OCI-LY1 (cell line): ENCODE results near the gene CST4.

Experiments used
- H2AFZ ChIP-seq: fragments of 200-600 bp; sonication (generic), shearing (Covaris generic); 2 replicates; pipeline ENCODE4 v1.6.0; 2014; ENCODE audit warnings: antibody characterized with exemption, mild to moderate bottlenecking, low read length
- H3F3A ChIP-seq: fragments of 200-600 bp; sonication (generic), shearing (Covaris generic); 2 replicates; pipeline ENCODE4 v1.6.0; 2014; ENCODE audit warnings: mild to moderate bottlenecking, antibody characterized with exemption, low read length, moderate library complexity; ENCODE audit not compliant: insufficient read depth
- H3K27ac ChIP-seq: fragments of 200-600 bp; sonication (generic); 2 replicates; pipeline ENCODE4 v1.5.1; 2014; ENCODE audit warnings: low read length, mixed run types, mild to moderate bottlenecking, low read depth; ENCODE audit not compliant: poor library complexity, severe bottlenecking
- H3K27me3 ChIP-seq: fragments of 200-600 bp; sonication (generic); 2 replicates; pipeline ENCODE4 v1.6.0; 2014; ENCODE audit warnings: antibody characterized with exemption, mild to moderate bottlenecking, low read length, moderate library complexity; ENCODE audit not compliant: insufficient read depth
- H3K36me3 ChIP-seq: fragments of 200-600 bp; sonication (generic); 2 replicates; pipeline ENCODE4 v1.6.1; 2014; ENCODE audit warnings: mild to moderate bottlenecking, antibody characterized with exemption, low read length, moderate library complexity, mixed read lengths; ENCODE audit not compliant: insufficient read depth
- H3K4me1 ChIP-seq: fragments of 200-600 bp; sonication (generic); 2 replicates; pipeline ENCODE4 v1.5.1; 2014; ENCODE audit warnings: mild to moderate bottlenecking, low read length, moderate library complexity; ENCODE audit not compliant: insufficient read depth, severe bottlenecking
- H3K4me2 ChIP-seq: fragments of 200-600 bp; sonication (generic), shearing (Covaris generic); 2 replicates; pipeline ENCODE4 v1.6.1; 2014; ENCODE audit warnings: low read length
- H3K4me3 ChIP-seq: fragments of 200-600 bp; sonication (generic); 2 replicates; pipeline ENCODE4 v1.5.1; 2014; ENCODE audit warnings: low read length, low read depth, mild to moderate bottlenecking, mixed read lengths; ENCODE audit not compliant: poor library complexity, severe bottlenecking
- H3K79me2 ChIP-seq: fragments of 200-600 bp; shearing (Covaris generic); 2 replicates; pipeline ENCODE4 v1.6.1; 2016; ENCODE audit warnings: mixed run types, low read length, mixed read lengths; ENCODE audit not compliant: insufficient read depth
- H3K9ac ChIP-seq: fragments of 200-600 bp; sonication (generic), shearing (Covaris generic); 2 replicates; pipeline ENCODE4 v1.6.1; 2014; ENCODE audit warnings: mild to moderate bottlenecking, low read length, mixed read lengths
- H3K9me2 ChIP-seq: fragments of 200-600 bp; sonication (generic), shearing (Covaris generic); 2 replicates; pipeline ENCODE4 v1.6.1; 2014; ENCODE audit warnings: low read depth, mild to moderate bottlenecking, low read length, mixed read lengths
- H3K9me3 ChIP-seq: fragments of 200-600 bp; shearing (Covaris generic); 2 replicates; pipeline ENCODE4 v1.6.1; 2014; ENCODE audit warnings: low read length, mixed read lengths
- H4K20me1 ChIP-seq: fragments of 200-600 bp; sonication (generic), shearing (Covaris generic); 2 replicates; pipeline ENCODE4 v1.6.0; 2016; ENCODE audit warnings: mild to moderate bottlenecking, low read length; ENCODE audit not compliant: insufficient read depth
- CTCF ChIP-seq: fragments of 200-600 bp; sonication (generic), shearing (Covaris generic); IDR thresholded peaks from 2 replicates; pipeline ENCODE4 v1.5.1; 2017; ENCODE audit warnings: mild to moderate bottlenecking, antibody characterized with exemption, low read length, moderate library complexity, mixed read lengths
- EZH2 ChIP-seq: fragments of 200-600 bp; sonication (generic), shearing (Covaris generic); IDR thresholded peaks from 2 replicates; pipeline ENCODE4 v1.8.0; 2017; ENCODE audit warnings: borderline replicate concordance, mixed run types, mild to moderate bottlenecking, antibody characterized with exemption, low read length, moderate library complexity, mixed read lengths

The CST4 gene

GRCh38 chr20:23671479-23671878 is 17.4 kb downstream of the CST4 start:
- H3K36me3 ChIP-seq: no peaks in the 10 kb centered on the region
- TF ChIP-seq EZH2 (no peak), CTCF (no peak)
- no peaks in the 10 kb centered on the region for H3K9me2 ChIP-seq
- no peaks in the 10 kb centered on the region for H3K9me3 ChIP-seq
- no peak overlapping the region for H2AFZ ChIP-seq
- no peak overlapping the region for H3K4me2 ChIP-seq
- no peaks in the 10 kb centered on the region for H3K27me3 ChIP-seq
- no peaks in the 10 kb centered on the region for H4K20me1 ChIP-seq
- no peak overlapping the region for H3K27ac ChIP-seq
- no peak overlapping the region for H3K4me3 ChIP-seq
- no peak overlapping the region for H3K9ac ChIP-seq
- no peaks in the 10 kb centered on the region for H3K79me2 ChIP-seq
- H3K4me1 ChIP-seq: no peaks in the 10 kb centered on the region
- H3F3A ChIP-seq: no peaks in the 10 kb centered on the region

- Histone ChIP-seq H3K36me3 (no peaks in the 10 kb centered on the region), H3K4me1 (no peaks in the 10 kb centered on the region), H3F3A (no peaks in the 10 kb centered on the region), H3K4me3 (no peak overlapping the region), H3K9ac (no peak overlapping the region), H3K27ac (no peak overlapping the region), H3K9me3 (no peaks in the 10 kb centered on the region), H3K27me3 (no peaks in the 10 kb centered on the region), H3K79me2 (no peaks in the 10 kb centered on the region), H3K4me2 (no peak overlapping the region), H2AFZ (no peak overlapping the region), H3K9me2 (no peaks in the 10 kb centered on the region), H4K20me1 (no peaks in the 10 kb centered on the region)
- TF ChIP-seq CTCF: no peak
- no peak for TF ChIP-seq EZH2
These were observed 18.5 kb downstream of the CST4 start for GRCh38 chr20:23670361-23670760.

GRCh38 chr20:23669866-23670265 is 19.0 kb downstream of the CST4 start:
- no peaks in the 10 kb centered on the region for H3K9me3 ChIP-seq
- no peaks in the 10 kb centered on the region for H3F3A ChIP-seq
- no peaks in the 10 kb centered on the region for H3K27me3 ChIP-seq
- H4K20me1 ChIP-seq: no peaks in the 10 kb centered on the region
- no peaks in the 10 kb centered on the region for H3K36me3 ChIP-seq
- TF ChIP-seq EZH2 (no peak), CTCF (no peak)
- H3K9ac ChIP-seq: no peak overlapping the region
- H3K9me2 ChIP-seq: no peaks in the 10 kb centered on the region
- H3K4me2 ChIP-seq: no peak overlapping the region
- H3K27ac ChIP-seq: no peak overlapping the region
- no peaks in the 10 kb centered on the region for H3K79me2 ChIP-seq
- no peak overlapping the region for H3K4me3 ChIP-seq
- H3K4me1 ChIP-seq: no peaks in the 10 kb centered on the region
- H2AFZ ChIP-seq: no peak overlapping the region
